H1 (cell line): ENCODE measurements around the gene CTBP2.

Source experiments
- JUND ChIP-seq: IDR thresholded peaks from 2 replicates; pipeline ENCODE4 v1.6.1; 2011; ENCODE audit warnings: mild to moderate bottlenecking, improper control_type of control experiment, low read length
- TF ChIP-seq, protein P1 (sequence below), 3 experiments: IDR thresholded peaks; 1 replicate in 2 of 3; 2 replicates in 1 of 3; pipeline versions ENCODE4 v1.5.1 to v1.6.1; 2011; ENCODE audit warnings: low read length in 3 of 3, mild to moderate bottlenecking in 3 of 3, inconsistent platforms in 2 of 3, low read depth in 1 of 3, moderate library complexity in 1 of 3; ENCODE audit not compliant: insufficient read depth in 1 of 3; ENCODE audit errors: control extremely low read depth in 1 of 3

DNA sequence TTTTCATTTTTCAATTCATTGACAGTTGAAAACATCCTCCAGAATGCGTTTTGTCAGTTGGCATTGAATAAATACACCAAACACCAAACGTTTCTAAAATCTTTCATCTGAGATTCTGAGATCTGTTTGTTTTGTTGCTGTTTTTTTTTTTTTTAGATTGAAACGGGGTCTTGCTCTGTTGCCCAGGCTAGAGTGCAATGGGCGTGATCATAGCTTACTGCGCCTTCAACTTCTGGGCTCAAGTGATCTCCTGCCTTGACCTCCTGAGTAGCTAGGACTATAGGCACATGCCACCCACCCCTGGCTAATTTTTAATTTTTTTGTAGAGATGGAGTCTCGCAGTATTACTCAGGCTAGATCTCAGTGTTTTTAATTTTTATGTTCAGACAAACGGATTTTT, 187.7 kb downstream of the CTBP2 start:
- TF ChIP-seq, protein P1, sequence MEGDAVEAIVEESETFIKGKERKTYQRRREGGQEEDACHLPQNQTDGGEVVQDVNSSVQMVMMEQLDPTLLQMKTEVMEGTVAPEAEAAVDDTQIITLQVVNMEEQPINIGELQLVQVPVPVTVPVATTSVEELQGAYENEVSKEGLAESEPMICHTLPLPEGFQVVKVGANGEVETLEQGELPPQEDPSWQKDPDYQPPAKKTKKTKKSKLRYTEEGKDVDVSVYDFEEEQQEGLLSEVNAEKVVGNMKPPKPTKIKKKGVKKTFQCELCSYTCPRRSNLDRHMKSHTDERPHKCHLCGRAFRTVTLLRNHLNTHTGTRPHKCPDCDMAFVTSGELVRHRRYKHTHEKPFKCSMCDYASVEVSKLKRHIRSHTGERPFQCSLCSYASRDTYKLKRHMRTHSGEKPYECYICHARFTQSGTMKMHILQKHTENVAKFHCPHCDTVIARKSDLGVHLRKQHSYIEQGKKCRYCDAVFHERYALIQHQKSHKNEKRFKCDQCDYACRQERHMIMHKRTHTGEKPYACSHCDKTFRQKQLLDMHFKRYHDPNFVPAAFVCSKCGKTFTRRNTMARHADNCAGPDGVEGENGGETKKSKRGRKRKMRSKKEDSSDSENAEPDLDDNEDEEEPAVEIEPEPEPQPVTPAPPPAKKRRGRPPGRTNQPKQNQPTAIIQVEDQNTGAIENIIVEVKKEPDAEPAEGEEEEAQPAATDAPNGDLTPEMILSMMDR (IDR thresholded peaks at IDR 0.05; ENCODE audit: control extremely low read depth in 1 of 3, insufficient read depth in 1 of 3, low read depth in 1 of 3, low read length in 3 of 3), result no peak
- no peak for TF ChIP-seq JUND
